K562 (cell line): ENCODE results near the gene CAPN14. TPM values are rescaled to one million over a fixed set of nuclear protein-coding genes. Genes with fewer than 3 reads are reported as not detected.

Experiments used
- ATAC-seq: fragments of 200-7000 bp; cut with Tn5 transposase; 3 replicates; pipeline ENCODE4 v1.9.1; 2020; ENCODE audit warnings: moderate library complexity
- BruUV-seq: library from RNA; stranded (reverse); fragments of 400-500 nt; replicated peaks from 2 replicates; lab custom pipeline; 2021; lab: Mats Ljungman, UMichigan
- CTCF ChIA-PET: fragments of 300-600 bp; formaldehyde crosslinking; extraction: SDS; loops from one replicate; lab custom pipeline; 2021; ENCODE audit warnings: low intra/inter-chr PET ratio; lab: Yijun Ruan, JAX
- POLR2A ChIA-PET: fragments of 300-600, 350-650 bp; sonication (Branson Sonifier 250); formaldehyde crosslinking; extraction: SDS; loops from one replicate; lab custom pipeline; 2021; ENCODE audit warnings: antibody characterized with exemption, inconsistent platforms; lab: Yijun Ruan, JAX
- DNase-seq, 4 experiments: peaks; one replicate each; pipeline versions ENCODE4 v3.0.0 to v3.0.0-alpha.2; 2011 to 2018; ENCODE audit warnings: low spot score in 3 of 4, mixed read lengths in 3 of 4; ENCODE audit errors: extremely low read depth in 1 of 4
- FAIRE-seq: peaks from 2 replicates; lab custom pipeline; 2011; peaks lifted over from hg19 to GRCh38; lab: Jason Lieb, UNC
- H2AFZ ChIP-seq: 2 replicates; pipeline ENCODE4 v1.6.0; 2011; ENCODE audit warnings: low read depth, low read length, control low read depth, inconsistent platforms
- H3K27ac ChIP-seq: fragments of 200-600 bp; 3 replicates; pipeline ENCODE4 v1.8.0; 2011; ENCODE audit warnings: low read depth, mild to moderate bottlenecking, control low read depth, inconsistent platforms, low read length, moderate library complexity, mixed read lengths; ENCODE audit errors: extremely low read depth
- H3K27me3 ChIP-seq, 2 experiments: fragments of 300-600 bp in 1 of 2; 2 replicates in 1 of 2; 3 replicates in 1 of 2; pipeline versions ENCODE4 v1.6.0 to v1.8.0; 2011; ENCODE audit warnings: inconsistent platforms in 2 of 2, low read length in 2 of 2, mild to moderate bottlenecking in 1 of 2, mixed read lengths in 1 of 2, moderate library complexity in 1 of 2; ENCODE audit not compliant: control insufficient read depth in 2 of 2, insufficient read depth in 2 of 2
- H3K36me3 ChIP-seq: fragments of 300-600 bp; 3 replicates; pipeline ENCODE4 v1.8.0; 2011; ENCODE audit warnings: mild to moderate bottlenecking, low read length, inconsistent platforms; ENCODE audit not compliant: control insufficient read depth, insufficient read depth
- H3K4me1 ChIP-seq, 2 experiments: fragments of 200-600 bp in 1 of 2; replicated peaks in 1 of 2; 2 replicates in 1 of 2; 3 replicates in 1 of 2; pipeline versions ENCODE4 v1.5.1 to v1.8.0; 2011; ENCODE audit warnings: inconsistent platforms in 2 of 2, low read length in 2 of 2, mild to moderate bottlenecking in 1 of 2, mixed read lengths in 1 of 2, moderate library complexity in 1 of 2; ENCODE audit not compliant: control insufficient read depth in 2 of 2, insufficient read depth in 2 of 2
- H3K4me2 ChIP-seq: 2 replicates; pipeline ENCODE4 v1.6.1; 2011; ENCODE audit warnings: low read length, control low read depth, inconsistent platforms, mixed read lengths; ENCODE audit not compliant: insufficient read depth
- H3K4me3 ChIP-seq: fragments of 200-600 bp; sonication (generic), shearing (Covaris generic); 2 replicates; pipeline ENCODE4 v1.5.1; 2016; ENCODE audit warnings: control low read depth, inconsistent platforms
- H3K79me2 ChIP-seq: fragments of 200-600 bp; 3 replicates; pipeline ENCODE4 v1.8.0; 2011; ENCODE audit warnings: low read length, inconsistent platforms; ENCODE audit not compliant: control insufficient read depth, insufficient read depth
- H3K9ac ChIP-seq, 2 experiments: 2 replicates each; pipeline versions ENCODE4 v1.6.0 to v1.6.1; 2011; ENCODE audit warnings: low read depth in 2 of 2, low read length in 2 of 2, control low read depth in 1 of 2, inconsistent platforms in 1 of 2, mild to moderate bottlenecking in 1 of 2, mixed read lengths in 1 of 2; ENCODE audit not compliant: insufficient read depth in 1 of 2
- H3K9me1 ChIP-seq: one replicate; pipeline ENCODE4 v1.6.0; 2011; ENCODE audit warnings: inconsistent platforms, mild to moderate bottlenecking, low read length, moderate library complexity; ENCODE audit not compliant: control insufficient read depth, insufficient read depth
- H3K9me3 ChIP-seq: replicated peaks from 2 replicates; pipeline ENCODE4 v1.5.1; 2011; ENCODE audit warnings: low read depth, low read length, inconsistent platforms; ENCODE audit not compliant: control insufficient read depth, insufficient read depth
- H4K20me1 ChIP-seq: replicated peaks from 2 replicates; pipeline ENCODE4 v1.6.1; 2011; ENCODE audit warnings: low read length, inconsistent platforms, mixed read lengths; ENCODE audit not compliant: control insufficient read depth, insufficient read depth
- ARNT ChIP-seq, 2 experiments: fragments of 450-650 bp; IDR thresholded peaks; 2 replicates each; pipeline ENCODE4 v1.6.1; 2016; ENCODE audit warnings: mild to moderate bottlenecking in 1 of 2
- CCAR2 ChIP-seq: fragments of 200-400 bp; formaldehyde crosslinking; IDR thresholded peaks from 2 replicates; pipeline ENCODE4 v1.6.1; 2017; ENCODE audit warnings: mild to moderate bottlenecking, low read depth, low read length
- ELF4 ChIP-seq: fragments of 450-650 bp; formaldehyde crosslinking; IDR thresholded peaks from 2 replicates; pipeline ENCODE4 v1.4.0; 2022; ENCODE audit warnings: missing genetic modification characterization
- FUS ChIP-seq: fragments of 200-400 bp; formaldehyde crosslinking; optimal IDR thresholded peaks from 2 replicates; pipeline ENCODE3; 2017; ENCODE audit warnings: low read depth, low read length
- MAFG ChIP-seq: fragments of 450-650 bp; conservative IDR thresholded peaks from 2 replicates; pipeline ENCODE4 v1.6.1; 2016; ENCODE audit warnings: missing genetic modification characterization, missing compliant biosample characterization
- NFRKB ChIP-seq: fragments of 450-650 bp; IDR thresholded peaks from 2 replicates; pipeline ENCODE4 v1.6.1; 2016; ENCODE audit warnings: low read depth
- NUFIP1 ChIP-seq: fragments of 450-650 bp; IDR thresholded peaks from 2 replicates; pipeline ENCODE4 v1.6.1; 2018; ENCODE audit not compliant: partially characterized antibody
- SREBF1 ChIP-seq: fragments of 150-350 bp; IDR thresholded peaks from 2 replicates; pipeline ENCODE4 v1.6.1; 2014; ENCODE audit warnings: antibody characterized with exemption, low read depth, low read length, borderline replicate concordance
- TGIF2 ChIP-seq: sonication (generic); formaldehyde crosslinking; IDR thresholded peaks from 2 replicates; pipeline ENCODE4 v1.8.1; 2022; ENCODE audit warnings: mild to moderate bottlenecking, missing genetic modification reagents, moderate library complexity
- ZNF212 ChIP-seq: fragments of 450-650 bp; formaldehyde crosslinking; IDR thresholded peaks from 2 replicates; pipeline ENCODE4 v1.4.0; 2020; ENCODE audit warnings: mild to moderate bottlenecking
- ZNF778 ChIP-seq: fragments of 450-650 bp; formaldehyde crosslinking; IDR thresholded peaks from 2 replicates; pipeline ENCODE4 v1.4.0; 2020; ENCODE audit warnings: mild to moderate bottlenecking, moderate library complexity
- WGBS: fragments of 100-300 bp; shearing (Covaris generic); methylation state at CpG from one replicate; pipeline ENCODE4 v1.1.6; 2016; ENCODE audit warnings: low coverage, mixed read lengths; ENCODE audit not compliant: insufficient coverage; ENCODE audit errors: missing lambda C conversion rate; 5-methylcytosine and 5-hydroxymethylcytosine counted together
- in situ Hi-C: fragments of 300-500 bp; cut with MboI; formaldehyde crosslinking; loops from 4 replicates; pipeline ENCODE4 v1.15.0; 2018; ENCODE audit warnings: inconsistent platforms, mixed read lengths
- intact Hi-C: fragments of 100-400 bp; cut with micrococcal nuclease; formaldehyde crosslinking; loops from 2 replicates; pipeline ENCODE4 v1.14.2; 2022
- polyA plus RNA-seq, 8 experiments: library from polyadenylated mRNA; depleted of rRNA in 4 of 8; stranded (reverse) in 5 of 8; unstranded in 3 of 8; fragments of >200 nt; fragmentation: Nextera tagmentation in 2 of 8; fragmentation: Illumina TruSeq in 1 of 8; extraction: Ambion mirVana in 2 of 8; extraction: Trizol in 1 of 8; gene quantifications; 2 replicates each; pipeline versions ENCODE4 v1.2.1 to v1.2.3, GENCODE V29; 2011 to 2014; ENCODE audit warnings: inconsistent platforms in 1 of 8, missing spikeins in 1 of 8
- total RNA-seq, 7 experiments: library from RNA; depleted of rRNA in 6 of 7; stranded (reverse); fragments of >200 nt in 6 of 7; fragmentation: Illumina TruSeq in 2 of 7; extraction: Trizol in 2 of 7; gene quantifications; 2 replicates each; pipeline versions ENCODE4 v1.2.1 to v1.2.3, GENCODE V29; 2011 to 2021; ENCODE audit warnings: low replicate concordance in 1 of 7
- TF ChIP-seq, protein P1 (sequence below): fragments of 450-650 bp; formaldehyde crosslinking; IDR thresholded peaks from 2 replicates; pipeline ENCODE4 v1.4.0; 2020; ENCODE audit warnings: mild to moderate bottlenecking, moderate library complexity

CAPN14 gene
- total and polyA plus RNA-seq, 9 of the 15 experiments (the other 6 are each of a cell fraction or from before 2014, with no cell fraction given): not detected

DNA sequence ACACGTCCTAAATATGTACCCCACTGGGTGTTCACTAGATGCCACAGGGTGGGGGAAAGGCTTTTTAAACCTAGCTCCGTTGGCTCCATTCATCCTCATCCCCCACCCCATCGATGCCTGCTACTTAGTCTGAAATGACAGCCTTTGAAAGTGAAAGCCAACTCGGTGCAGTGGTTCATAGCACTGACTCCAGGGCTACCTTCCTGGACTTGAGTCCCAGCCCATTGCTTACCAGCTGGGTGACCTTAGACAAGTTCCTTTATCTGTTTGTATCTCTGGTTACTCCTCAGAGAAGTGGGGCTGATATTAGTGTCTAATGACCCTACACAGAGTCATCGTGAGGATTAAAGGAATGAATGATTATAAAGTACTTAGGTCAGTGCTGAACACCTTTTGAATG lies 41.0 kb upstream of the CAPN14 start:
- FAIRE-seq (no peak), DNase-seq (no peak), ATAC-seq (no peak)
- Histone ChIP-seq H3K4me3 (no peak overlapping the region), H3K9me3 (no peaks in the 10 kb centered on the region), H3K36me3 (no peaks in the 10 kb centered on the region), H3K27me3 (peaks cover 0 to 22% of the 10 kb centered on the region in 2 experiments; a peak in 2 of 5 replicates), H2AFZ (no peak overlapping the region), H4K20me1 (no peaks in the 10 kb centered on the region; the same call in 1 of the 2 replicates), H3K79me2 (no peaks in the 10 kb centered on the region), H3K4me1 (no peaks in the 10 kb centered on the region; a peak in 1 of 5 replicates), H3K4me2 (no peak overlapping the region), H3K9me1 (no peaks in the 10 kb centered on the region), H3K27ac (no peak overlapping the region), H3K9ac (no peak overlapping the region)
- intact Hi-C loops (no loop called here), in situ Hi-C loops (no loop called here)
- 0% methylated on average over 5 of the region's 5 CpGs for WGBS
- TF ChIP-seq ARNT (IDR thresholded peaks at IDR 0.05): no peak
- TF ChIP-seq FUS: no peak
- TF ChIP-seq, protein P1, sequence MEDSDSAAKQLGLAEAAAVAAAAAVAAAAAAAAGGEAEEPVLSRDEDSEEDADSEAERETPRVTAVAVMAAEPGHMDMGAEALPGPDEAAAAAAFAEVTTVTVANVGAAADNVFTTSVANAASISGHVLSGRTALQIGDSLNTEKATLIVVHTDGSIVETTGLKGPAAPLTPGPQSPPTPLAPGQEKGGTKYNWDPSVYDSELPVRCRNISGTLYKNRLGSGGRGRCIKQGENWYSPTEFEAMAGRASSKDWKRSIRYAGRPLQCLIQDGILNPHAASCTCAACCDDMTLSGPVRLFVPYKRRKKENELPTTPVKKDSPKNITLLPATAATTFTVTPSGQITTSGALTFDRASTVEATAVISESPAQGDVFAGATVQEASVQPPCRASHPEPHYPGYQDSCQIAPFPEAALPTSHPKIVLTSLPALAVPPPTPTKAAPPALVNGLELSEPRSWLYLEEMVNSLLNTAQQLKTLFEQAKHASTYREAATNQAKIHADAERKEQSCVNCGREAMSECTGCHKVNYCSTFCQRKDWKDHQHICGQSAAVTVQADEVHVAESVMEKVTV: no peak
- no peak for TF ChIP-seq ZNF778 (CRISPR knock-in tag)
- TF ChIP-seq NFRKB: no peak
- no peak for TF ChIP-seq ZNF212 (CRISPR knock-in tag)
- TF ChIP-seq ELF4: no peak
- TF ChIP-seq CCAR2: no peak
- TF ChIP-seq NUFIP1: no peak
- TF ChIP-seq MAFG (tag): no peak
- TF ChIP-seq TGIF2 (CRISPR knock-in tag): no peak
- TF ChIP-seq SREBF1: no peak
- ChIA-PET POLR2A (interaction anchor here (0.6 kb wide), 2 partner anchors 21 to 218 kb away, joined by 3 read pairs; no protein-coding TSS in a partner anchor), CTCF (no interaction called here)
- BruUV-seq: no TSS peak
